Measurements from ENCODE around the gene HOXD13. TPM values are rescaled to one million over a fixed set of nuclear protein-coding genes. Genes with fewer than 3 reads are reported as not detected.

The HOXD13 gene
- total and polyA plus RNA-seq, 12 donors: not detected

DNA sequence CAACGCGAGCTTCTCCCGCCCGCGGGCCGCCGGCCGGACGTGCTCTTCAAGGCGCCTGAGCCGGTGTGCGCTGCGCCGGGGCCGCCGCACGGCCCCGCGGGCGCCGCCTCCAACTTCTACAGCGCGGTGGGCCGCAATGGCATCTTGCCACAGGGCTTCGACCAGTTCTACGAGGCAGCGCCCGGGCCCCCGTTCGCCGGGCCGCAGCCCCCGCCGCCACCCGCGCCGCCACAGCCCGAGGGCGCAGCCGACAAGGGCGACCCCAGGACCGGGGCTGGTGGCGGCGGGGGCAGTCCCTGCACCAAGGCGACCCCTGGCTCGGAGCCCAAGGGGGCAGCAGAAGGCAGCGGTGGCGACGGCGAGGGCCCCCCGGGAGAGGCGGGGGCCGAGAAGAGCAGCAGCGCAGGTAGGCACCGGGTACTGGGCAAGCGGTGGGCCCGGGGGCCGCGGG is 15.2 kb downstream of the HOXD13 start:
- intact Hi-C loops (cut with DNase I): no loop called here
- H3K36me3 ChIP-seq: no peaks in the 10 kb centered on the region
- DNase-seq (no peak), ATAC-seq (no peak)
- H3K27me3 ChIP-seq: peaks cover 58 to 99% (median 98%) of the 10 kb centered on the region in 7 donors
- peaks cover 0 to 36% (median 23%) of the 10 kb centered on the region in 9 donors for H3K4me1 ChIP-seq
- no peaks in the 10 kb centered on the region for H3K9me3 ChIP-seq
- no peak overlapping the region for H3K27ac ChIP-seq
- WGBS, 2 donors: 2 to 4% methylated on average over 50 to 59 of the region's 59 CpGs
- TF ChIP-seq, protein P1, sequence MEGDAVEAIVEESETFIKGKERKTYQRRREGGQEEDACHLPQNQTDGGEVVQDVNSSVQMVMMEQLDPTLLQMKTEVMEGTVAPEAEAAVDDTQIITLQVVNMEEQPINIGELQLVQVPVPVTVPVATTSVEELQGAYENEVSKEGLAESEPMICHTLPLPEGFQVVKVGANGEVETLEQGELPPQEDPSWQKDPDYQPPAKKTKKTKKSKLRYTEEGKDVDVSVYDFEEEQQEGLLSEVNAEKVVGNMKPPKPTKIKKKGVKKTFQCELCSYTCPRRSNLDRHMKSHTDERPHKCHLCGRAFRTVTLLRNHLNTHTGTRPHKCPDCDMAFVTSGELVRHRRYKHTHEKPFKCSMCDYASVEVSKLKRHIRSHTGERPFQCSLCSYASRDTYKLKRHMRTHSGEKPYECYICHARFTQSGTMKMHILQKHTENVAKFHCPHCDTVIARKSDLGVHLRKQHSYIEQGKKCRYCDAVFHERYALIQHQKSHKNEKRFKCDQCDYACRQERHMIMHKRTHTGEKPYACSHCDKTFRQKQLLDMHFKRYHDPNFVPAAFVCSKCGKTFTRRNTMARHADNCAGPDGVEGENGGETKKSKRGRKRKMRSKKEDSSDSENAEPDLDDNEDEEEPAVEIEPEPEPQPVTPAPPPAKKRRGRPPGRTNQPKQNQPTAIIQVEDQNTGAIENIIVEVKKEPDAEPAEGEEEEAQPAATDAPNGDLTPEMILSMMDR (IDR thresholded peaks at IDR 0.05): no peak
- no peak overlapping the region for H3K4me3 ChIP-seq

DNA sequence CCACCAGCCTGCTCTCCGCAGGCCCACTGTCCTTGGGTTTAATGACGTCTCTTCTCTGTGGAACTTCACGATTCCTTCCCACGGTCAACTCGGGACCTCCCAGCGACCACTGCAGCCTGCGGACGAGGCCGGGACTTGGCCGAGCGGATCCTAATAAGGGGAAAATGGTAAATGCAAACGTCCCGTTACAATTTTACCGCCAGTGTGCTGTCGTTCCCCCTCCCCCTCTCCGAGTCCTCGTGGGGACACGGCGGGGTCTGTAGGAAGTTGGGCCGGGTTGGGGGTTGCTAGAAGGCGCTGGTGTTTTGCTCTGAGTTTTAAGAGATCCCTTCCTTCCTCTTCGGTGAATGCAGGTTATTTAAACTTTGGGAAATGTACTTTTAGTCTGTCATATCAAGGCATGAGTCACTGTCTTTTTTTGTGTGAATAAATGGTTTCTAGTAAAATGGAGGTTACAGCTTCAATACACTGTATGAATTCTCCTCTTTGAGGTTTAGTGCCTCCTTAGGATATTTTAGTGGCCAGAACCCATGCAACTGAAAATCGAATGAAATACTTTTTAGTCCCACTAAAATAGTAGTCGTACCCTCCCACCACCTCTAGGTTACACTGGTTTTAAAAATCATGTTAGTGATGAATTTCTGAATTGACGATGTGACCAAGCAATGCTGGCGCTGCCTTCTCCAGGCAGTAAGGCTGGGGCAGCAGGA is 16.8 kb downstream of the HOXD13 start:
- 5 to 9% methylated on average over 26 of the region's 26 CpGs for WGBS, 2 donors
- H3K27me3 ChIP-seq: peaks cover 70 to 99% (median 98%) of the 10 kb centered on the region in 7 donors
- no peaks in the 10 kb centered on the region for H3K9me3 ChIP-seq
- TF ChIP-seq, protein P1 (IDR thresholded peaks at IDR 0.05): no peak
- intact Hi-C loops (cut with DNase I): no loop called here
- ATAC-seq: no peak
- no peaks in the 10 kb centered on the region for H3K36me3 ChIP-seq
- peaks cover 0 to 30% (median 17%) of the 10 kb centered on the region in 9 donors for H3K4me1 ChIP-seq
- H3K4me3 ChIP-seq: no peak overlapping the region
- no peak for DNase-seq
- no peak overlapping the region for H3K27ac ChIP-seq

DNA sequence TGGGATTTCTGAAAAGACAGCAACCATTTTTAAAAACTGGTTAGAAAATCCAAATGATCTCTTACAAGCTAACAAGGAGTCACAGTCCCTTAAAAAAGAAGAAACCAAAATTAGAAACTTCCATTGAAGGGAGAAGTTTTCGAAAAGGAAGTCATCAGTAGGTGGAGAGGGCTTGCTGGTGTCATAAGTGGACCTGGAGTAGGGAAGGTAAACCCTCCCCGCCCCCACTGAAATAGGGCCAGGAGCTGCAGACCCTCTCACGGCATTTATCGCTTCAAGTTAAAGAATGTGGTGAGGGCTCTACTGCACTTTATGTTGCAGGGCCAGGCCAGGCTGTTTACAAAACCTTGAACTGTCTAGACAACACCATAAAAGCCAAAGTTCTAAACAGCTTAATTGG is 17.4 kb downstream of the HOXD13 start:
- Histone ChIP-seq H3K36me3 (no peaks in the 10 kb centered on the region), H3K4me1 (peaks cover 0 to 24% (median 11%) of the 10 kb centered on the region in 9 donors), H3K27me3 (peaks cover 76 to 99% (median 98%) of the 10 kb centered on the region in 7 donors), H3K27ac (no peak overlapping the region), H3K9me3 (no peaks in the 10 kb centered on the region), H3K4me3 (no peak overlapping the region)
- TF ChIP-seq, protein P1 (IDR thresholded peaks at IDR 0.05): no peak
- 11 to 14% methylated on average over 4 of the region's 4 CpGs for WGBS, 2 donors
- ATAC-seq (no peak), DNase-seq (no peak)
- intact Hi-C loops (cut with DNase I): no loop called here

DNA sequence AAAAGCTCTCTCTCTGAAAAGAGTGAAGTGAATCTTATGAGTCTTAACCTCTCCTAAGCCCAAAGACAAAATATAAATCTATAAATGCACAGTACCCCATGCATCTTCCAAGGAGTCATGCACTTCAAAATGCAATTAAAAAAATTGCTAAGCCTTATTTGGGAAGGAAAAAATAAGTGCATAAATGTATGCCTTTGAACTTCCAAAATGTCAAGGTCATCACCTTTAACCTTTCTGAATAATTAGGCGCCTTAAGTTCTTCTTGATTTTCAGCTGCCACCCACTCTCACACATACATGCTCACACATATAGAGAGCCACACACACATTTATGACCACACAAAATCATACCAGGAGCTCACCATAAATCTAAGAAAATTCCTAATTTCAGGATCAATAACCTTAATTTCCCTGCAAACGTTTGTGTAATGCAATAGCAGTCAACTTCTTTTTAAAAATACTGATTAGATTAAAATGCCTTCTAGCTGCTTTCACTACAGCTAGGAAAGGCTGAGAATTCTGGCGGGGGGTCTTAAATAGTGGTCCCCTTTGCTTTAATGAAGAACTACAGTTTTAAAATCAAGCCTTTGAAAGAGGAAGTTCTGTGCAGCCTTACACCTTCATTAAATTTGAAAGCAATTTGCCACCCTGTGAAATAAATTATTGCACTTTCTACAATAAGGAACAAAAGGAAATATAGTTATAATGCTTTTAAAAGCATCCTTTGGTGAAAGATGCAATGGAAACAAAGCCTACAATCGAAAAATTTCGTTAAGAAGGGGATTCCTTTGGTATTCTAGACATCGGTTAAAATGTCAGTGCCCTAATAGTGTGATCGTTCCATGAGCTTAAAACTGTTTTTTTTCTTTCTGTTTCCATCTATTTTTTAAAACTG is 18.1 kb downstream of the HOXD13 start:
- Histone ChIP-seq H3K27me3 (peaks cover 74 to 99% (median 98%) of the 10 kb centered on the region in 7 donors), H3K36me3 (no peaks in the 10 kb centered on the region), H3K27ac (no peak overlapping the region), H3K4me3 (no peak overlapping the region), H3K9me3 (no peaks in the 10 kb centered on the region), H3K4me1 (peaks cover 0 to 24% (median 11%) of the 10 kb centered on the region in 9 donors)
- no peak for DNase-seq
- WGBS, 2 donors: 17 to 20% methylated on average over 7 of the region's 7 CpGs
- intact Hi-C loops (cut with DNase I): no loop called here
- ATAC-seq: no peak
- TF ChIP-seq, protein P1 (IDR thresholded peaks at IDR 0.05): no peak

Measured in heart right ventricle (tissue), 16 donors.